Measurements from ENCODE around the gene CYP26A1.
A peak's percentile ranks its signal among the peaks of the same experiment; 100 is the strongest.

The CYP26A1 gene

DNA sequence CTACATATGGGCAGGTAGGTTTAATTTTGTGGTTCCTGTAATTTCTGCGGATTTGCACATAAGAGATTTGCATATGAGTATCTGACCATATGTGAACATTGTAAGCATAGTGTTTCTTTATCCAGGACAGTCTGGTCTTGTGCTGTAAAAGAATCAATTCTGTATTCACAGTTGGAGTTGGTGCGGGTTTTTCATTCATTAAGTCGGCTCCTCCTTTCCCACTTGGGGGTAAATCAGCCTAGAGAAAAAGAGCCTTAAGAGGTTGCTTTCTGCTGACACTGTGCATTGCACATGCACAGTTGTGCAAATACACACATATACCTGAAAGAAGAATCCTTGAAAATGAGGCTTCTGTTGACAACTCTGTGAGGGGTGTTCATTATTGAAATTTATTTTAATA lies 19.2 kb upstream of the CYP26A1 start:
- H3K27me3 ChIP-seq, result peaks cover 6% of the 10 kb centered on the region
- H3K36me3 ChIP-seq, result peaks cover 22% of the 10 kb centered on the region
- TF ChIP-seq, protein P1, sequence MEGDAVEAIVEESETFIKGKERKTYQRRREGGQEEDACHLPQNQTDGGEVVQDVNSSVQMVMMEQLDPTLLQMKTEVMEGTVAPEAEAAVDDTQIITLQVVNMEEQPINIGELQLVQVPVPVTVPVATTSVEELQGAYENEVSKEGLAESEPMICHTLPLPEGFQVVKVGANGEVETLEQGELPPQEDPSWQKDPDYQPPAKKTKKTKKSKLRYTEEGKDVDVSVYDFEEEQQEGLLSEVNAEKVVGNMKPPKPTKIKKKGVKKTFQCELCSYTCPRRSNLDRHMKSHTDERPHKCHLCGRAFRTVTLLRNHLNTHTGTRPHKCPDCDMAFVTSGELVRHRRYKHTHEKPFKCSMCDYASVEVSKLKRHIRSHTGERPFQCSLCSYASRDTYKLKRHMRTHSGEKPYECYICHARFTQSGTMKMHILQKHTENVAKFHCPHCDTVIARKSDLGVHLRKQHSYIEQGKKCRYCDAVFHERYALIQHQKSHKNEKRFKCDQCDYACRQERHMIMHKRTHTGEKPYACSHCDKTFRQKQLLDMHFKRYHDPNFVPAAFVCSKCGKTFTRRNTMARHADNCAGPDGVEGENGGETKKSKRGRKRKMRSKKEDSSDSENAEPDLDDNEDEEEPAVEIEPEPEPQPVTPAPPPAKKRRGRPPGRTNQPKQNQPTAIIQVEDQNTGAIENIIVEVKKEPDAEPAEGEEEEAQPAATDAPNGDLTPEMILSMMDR (IDR thresholded peaks at IDR 0.05), result no peak
- H3K9me3 ChIP-seq, result no peaks in the 10 kb centered on the region
- H3K27ac ChIP-seq, result no peak overlapping the region
- no peak overlapping the region for H3K4me3 ChIP-seq (ENCODE audit: low read depth in 1 of 2, low read length in 1 of 2)
- H3K4me1 ChIP-seq (ENCODE audit: control insufficient read depth in 1 of 2, insufficient read depth in 1 of 2, low read depth in 1 of 2, low read length in 1 of 2), result no peaks in the 10 kb centered on the region

DNA sequence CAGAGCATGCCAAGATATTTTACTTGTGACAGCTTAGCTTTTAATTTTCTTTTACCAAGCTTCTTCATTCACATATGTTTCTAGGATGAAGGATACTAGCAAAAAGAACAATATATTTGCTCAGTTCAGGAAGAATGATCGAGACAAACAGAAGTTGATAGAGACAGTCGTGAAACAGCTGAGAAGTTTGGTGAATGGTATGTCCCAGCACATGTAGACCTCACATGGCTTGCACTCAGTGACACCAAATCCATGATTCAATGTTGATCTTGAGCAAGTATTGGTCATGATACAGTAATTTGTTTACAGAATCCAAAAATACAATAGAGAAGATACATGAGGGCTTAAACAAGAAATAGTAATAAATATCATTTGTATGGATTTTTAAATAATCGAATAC lies 15.6 kb upstream of the CYP26A1 start:
- H3K9me3 ChIP-seq, result no peaks in the 10 kb centered on the region
- no peak overlapping the region for H3K4me3 ChIP-seq (ENCODE audit: low read depth in 1 of 2, low read length in 1 of 2)
- no peak overlapping the region for H3K27ac ChIP-seq
- peaks cover 43% of the 10 kb centered on the region for H3K27me3 ChIP-seq
- peaks cover 10 to 12% of the 10 kb centered on the region in 2 experiments for H3K4me1 ChIP-seq (ENCODE audit: control insufficient read depth in 1 of 2, insufficient read depth in 1 of 2, low read depth in 1 of 2, low read length in 1 of 2)
- TF ChIP-seq, protein P1 (IDR thresholded peaks at IDR 0.05), result no peak
- H3K36me3 ChIP-seq, result peaks cover 32% of the 10 kb centered on the region

DNA sequence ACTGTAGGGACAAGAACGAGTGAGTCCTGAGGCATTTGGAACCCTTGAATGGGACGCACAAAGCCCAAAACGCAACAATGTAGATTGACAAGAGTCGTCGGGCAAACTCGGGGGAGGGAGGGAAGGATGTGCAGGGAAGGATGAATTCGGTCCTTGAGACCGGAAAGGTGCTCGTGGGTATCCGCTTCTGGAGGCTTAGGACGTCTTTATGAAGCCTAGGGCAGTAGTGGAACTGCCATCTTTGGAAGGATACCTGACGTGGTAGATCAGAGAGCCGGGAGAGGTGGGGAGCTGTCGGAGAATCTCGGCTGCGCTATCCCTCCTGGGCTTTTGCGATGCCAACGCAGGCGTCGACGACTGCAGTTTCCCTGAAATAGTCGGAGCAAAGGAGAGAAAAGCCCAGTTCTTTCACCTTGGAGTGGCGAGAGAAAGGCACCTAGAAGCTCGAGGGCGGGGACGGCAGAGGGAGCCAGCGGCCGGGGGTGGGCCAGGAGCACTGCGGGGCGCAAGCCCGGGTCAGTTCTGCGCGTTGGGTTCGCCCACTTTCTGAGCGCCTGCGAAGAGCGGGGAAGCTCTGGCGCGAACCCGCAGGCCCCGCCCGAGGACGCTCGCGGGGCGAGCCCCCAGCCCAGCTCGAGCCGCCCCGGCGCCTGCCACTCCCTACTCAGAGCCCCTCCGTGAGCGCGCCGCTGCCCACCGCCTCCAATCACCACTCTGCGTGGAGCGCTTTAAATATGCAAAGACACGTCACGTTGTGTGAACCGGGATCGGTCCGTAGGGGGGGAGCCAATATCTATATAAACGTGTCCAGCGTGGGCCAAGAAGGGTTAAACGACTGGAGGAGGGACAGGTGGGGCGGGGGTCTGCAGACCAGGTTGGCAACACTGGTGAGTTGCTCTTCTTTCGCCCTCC lies 13.5 kb upstream of the CYP26A1 start, which contains the start of gene CYP26C1:
Gene CYP26C1, plus strand, starts transcription at position 824 of the 912 bp plus-strand sequence. CDS start 466 bp downstream, outside the sequence.
- Histone ChIP-seq H3K36me3 (peaks cover 32% of the 10 kb centered on the region), H3K9me3 (no peaks in the 10 kb centered on the region), H3K27ac (no peak within 1 kb of the TSS), H3K4me3 (ENCODE audit: low read depth in 1 of 2, low read length in 1 of 2) (no peak within 1 kb of the TSS), H3K27me3 (peaks cover 64% of the 10 kb centered on the region), H3K4me1 (ENCODE audit: control insufficient read depth in 1 of 2, insufficient read depth in 1 of 2, low read depth in 1 of 2, low read length in 1 of 2) (peaks cover 10 to 12% of the 10 kb centered on the region in 2 experiments)
- TF ChIP-seq, protein P1 (IDR thresholded peaks at IDR 0.05), result no peak

DNA sequence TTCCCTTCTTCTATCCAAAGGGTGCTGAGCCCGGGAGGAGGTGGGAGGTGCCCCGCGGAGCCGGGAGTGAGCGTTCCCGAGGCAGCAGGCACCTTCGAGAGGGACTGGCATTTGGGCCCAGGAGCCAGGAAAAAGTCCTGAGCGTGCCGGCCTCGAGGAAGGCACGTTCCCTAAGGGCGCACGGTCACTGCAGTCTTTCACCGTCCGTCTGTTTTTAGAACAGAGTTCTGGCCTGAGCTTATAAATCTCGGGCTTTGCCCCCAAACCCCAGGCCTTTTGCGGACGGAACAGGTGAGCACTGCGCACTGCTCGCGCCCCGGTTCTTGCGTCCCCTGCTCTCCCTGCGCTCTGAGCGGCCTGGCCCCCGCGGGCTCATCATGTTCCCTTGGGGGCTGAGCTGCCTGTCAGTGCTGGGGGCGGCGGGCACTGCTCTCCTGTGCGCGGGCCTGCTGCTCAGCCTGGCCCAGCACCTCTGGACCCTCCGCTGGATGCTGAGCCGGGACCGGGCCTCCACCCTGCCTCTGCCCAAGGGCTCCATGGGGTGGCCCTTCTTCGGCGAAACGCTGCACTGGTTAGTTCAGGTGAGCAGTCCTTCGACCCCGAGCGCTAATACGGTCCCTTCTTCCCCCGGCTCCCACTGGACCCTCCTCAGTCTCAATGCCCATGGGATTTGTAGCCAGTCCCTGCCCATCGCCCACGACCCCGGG lies 12.7 kb upstream of the CYP26A1 start:
- Histone ChIP-seq H3K4me1 (ENCODE audit: control insufficient read depth in 1 of 2, insufficient read depth in 1 of 2, low read depth in 1 of 2, low read length in 1 of 2) (peaks cover 10 to 12% of the 10 kb centered on the region in 2 experiments), H3K9me3 (no peaks in the 10 kb centered on the region), H3K4me3 (ENCODE audit: low read depth in 1 of 2, low read length in 1 of 2) (no peak overlapping the region), H3K36me3 (peaks cover 32% of the 10 kb centered on the region), H3K27me3 (peaks cover 72% of the 10 kb centered on the region), H3K27ac (no peak overlapping the region)
- TF ChIP-seq, protein P1 (IDR thresholded peaks at IDR 0.05), result no peak

DNA sequence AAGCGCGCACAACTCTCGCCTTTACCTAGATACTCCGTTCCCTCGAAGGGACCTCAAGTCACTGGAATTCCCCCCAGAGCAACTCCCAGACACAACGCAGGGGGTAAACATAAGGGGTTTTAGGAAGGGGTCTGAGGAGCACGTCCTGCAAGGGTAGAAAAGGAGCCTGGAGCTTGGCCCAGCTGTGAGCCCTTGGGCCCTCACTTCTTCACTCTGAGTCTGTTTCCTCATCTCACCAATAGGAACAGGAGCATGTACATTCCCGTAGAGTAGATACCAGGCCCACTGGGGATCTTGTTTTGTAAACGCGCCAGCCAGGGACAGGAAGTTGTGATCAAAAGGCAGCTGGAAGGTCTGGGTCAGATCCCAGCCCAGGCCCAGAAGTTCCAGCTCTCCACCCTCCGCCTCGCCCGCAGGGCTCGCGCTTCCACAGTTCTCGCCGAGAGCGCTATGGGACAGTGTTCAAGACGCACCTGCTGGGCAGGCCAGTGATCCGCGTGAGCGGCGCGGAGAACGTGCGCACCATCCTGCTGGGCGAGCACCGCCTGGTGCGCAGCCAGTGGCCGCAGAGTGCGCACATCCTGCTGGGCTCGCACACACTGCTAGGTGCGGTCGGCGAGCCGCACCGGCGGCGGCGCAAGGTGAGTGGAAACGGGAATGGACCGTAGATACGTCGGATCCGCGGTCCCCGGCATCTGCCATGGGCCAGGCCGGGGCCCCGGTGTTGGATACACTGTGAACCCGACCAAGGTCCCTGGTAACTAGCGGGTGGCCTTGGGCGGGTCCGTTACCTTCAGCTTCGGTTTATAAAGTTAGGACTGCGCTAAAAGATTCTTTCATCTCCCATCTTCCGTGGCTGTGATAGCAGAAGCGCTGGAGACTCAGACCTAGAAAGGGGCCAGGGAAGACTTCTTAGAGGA lies 11.8 kb upstream of the CYP26A1 start:
- Histone ChIP-seq H3K27me3 (peaks cover 80% of the 10 kb centered on the region), H3K4me3 (ENCODE audit: low read depth in 1 of 2, low read length in 1 of 2) (peak overlapping the region in 1 of 2 experiments; percentile 20), H3K36me3 (peaks cover 32% of the 10 kb centered on the region), H3K27ac (no peak overlapping the region), H3K4me1 (ENCODE audit: control insufficient read depth in 1 of 2, insufficient read depth in 1 of 2, low read depth in 1 of 2, low read length in 1 of 2) (peaks cover 10 to 12% of the 10 kb centered on the region in 2 experiments), H3K9me3 (no peaks in the 10 kb centered on the region)
- TF ChIP-seq, protein P1 (IDR thresholded peaks at IDR 0.05), result no peak

Measured in neutrophil (primary cell).